HEK293 (cell line): Measurements from ENCODE around the gene MCF2L.

Experiments
- PATZ1 ChIP-seq: fragments of 450-650 bp; formaldehyde crosslinking; IDR thresholded peaks from 2 replicates; pipeline ENCODE4 v1.5.1; 2016; ENCODE audit warnings: missing biosample characterization, missing genetic modification characterization
- REST ChIP-seq: fragments of 450-650 bp; formaldehyde crosslinking; IDR thresholded peaks from 2 replicates; pipeline ENCODE4 v1.5.1; 2016; ENCODE audit warnings: missing biosample characterization, missing genetic modification characterization
- ZNF214 ChIP-seq: fragments of 450-650 bp; formaldehyde crosslinking; IDR thresholded peaks from 2 replicates; pipeline ENCODE4 v1.5.1; 2017; ENCODE audit warnings: missing biosample characterization, mild to moderate bottlenecking, missing genetic modification characterization, borderline replicate concordance
- ZNF626 ChIP-seq: fragments of 450-650 bp; sonication (Bioruptor Pico); formaldehyde crosslinking; IDR thresholded peaks from 2 replicates; pipeline ENCODE4 v1.5.1; 2018; ENCODE audit warnings: missing biosample characterization, missing genetic modification characterization, inconsistent platforms
- ZNF768 ChIP-seq: fragments of 450-650 bp; formaldehyde crosslinking; IDR thresholded peaks from 2 replicates; pipeline ENCODE4 v1.5.1; 2018; ENCODE audit warnings: missing biosample characterization, mild to moderate bottlenecking, missing genetic modification characterization
- ZNF777 ChIP-seq: fragments of 450-650 bp; formaldehyde crosslinking; IDR thresholded peaks from 2 replicates; pipeline ENCODE4 v1.5.1; 2017; ENCODE audit warnings: missing biosample characterization, missing genetic modification characterization, borderline replicate concordance

GRCh38 chr13:113049521-113049941 lies 80.5 kb downstream of the MCF2L start:
- TF ChIP-seq PATZ1 (tag by site-specific recombination): no peak
- TF ChIP-seq REST (tag by site-specific recombination): no peak
- TF ChIP-seq ZNF214 (tag by site-specific recombination): no peak
- TF ChIP-seq ZNF777 (tag by site-specific recombination): no peak
- no peak for TF ChIP-seq ZNF768
- no peak for TF ChIP-seq ZNF626 (tag by site-specific recombination)
